Daoy (cell line): Measurements from ENCODE around the gene SYNDIG1. TPM values are rescaled to one million over a fixed set of nuclear protein-coding genes. Genes with fewer than 3 reads are reported as not detected.
"Not testable (repeated sequence)": the region's sequence is repeated elsewhere in the genome, so short reads cannot be mapped to it uniquely, and the experiment has no call there.

ENCODE experiments used
- DNase-seq: peaks from one replicate; pipeline ENCODE4 v3.0.0-alpha.2; 2015; ENCODE audit warnings: low read depth
- total RNA-seq: library from RNA; depleted of rRNA; stranded (reverse); fragments of >200 nt; shearing (Covaris generic); gene quantifications from 2 replicates; pipeline ENCODE4 v1.2.3, GENCODE V29; 2014

Gene SYNDIG1
- total RNA-seq, 1 experiment from 2014 or later: 0.91 TPM

- DNase-seq: no peak
Observed at GRCh38 chr20:24608926-24609667, 139.7 kb downstream of the SYNDIG1 start.

- DNase-seq: no peak
Observed at GRCh38 chr20:24609757-24610156, 140.3 kb downstream of the SYNDIG1 start.

DNA sequence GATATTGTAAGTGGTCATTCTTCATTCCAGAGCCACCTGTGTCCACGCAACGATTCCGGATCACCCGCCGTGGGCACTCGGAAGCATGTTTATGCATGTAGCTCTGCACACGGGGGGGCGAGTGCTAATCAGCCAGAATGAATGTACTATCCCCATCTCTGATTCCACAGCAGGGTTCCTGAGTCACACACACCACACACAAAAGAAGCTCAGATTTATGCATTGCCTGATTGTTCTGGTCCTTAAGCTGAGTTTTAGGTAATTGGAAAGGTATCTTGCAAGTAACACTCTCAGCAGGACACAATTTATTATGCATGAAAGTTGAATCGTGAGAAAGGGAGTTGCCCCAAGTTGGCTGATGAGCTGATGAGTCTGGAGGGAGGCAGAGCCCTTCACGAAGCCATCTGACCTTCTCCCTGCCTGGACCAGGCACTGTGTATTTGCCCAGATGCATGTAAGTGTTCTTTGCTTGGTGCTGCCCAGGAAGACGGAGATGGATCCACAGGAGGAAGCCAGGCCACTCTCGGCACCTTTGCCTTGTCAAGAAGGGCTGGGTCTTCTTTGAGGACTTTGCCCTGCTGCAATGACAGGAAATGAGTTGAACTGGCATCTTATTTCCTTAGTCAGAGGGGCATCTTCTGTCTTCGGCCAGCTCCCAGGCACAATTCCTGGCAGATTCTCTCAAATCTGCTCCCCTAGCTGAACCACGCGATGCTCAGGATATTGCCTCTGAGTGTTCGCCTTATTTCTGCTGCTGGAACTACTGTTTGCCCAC is 141.1 kb downstream of the SYNDIG1 start:
- peak; percentile 12 for DNase-seq

GRCh38 chr20:24611360-24612140 is 142.1 kb downstream of the SYNDIG1 start:
- no peak for DNase-seq

GRCh38 chr20:24612799-24613775 is 143.7 kb downstream of the SYNDIG1 start:
- peak; percentile 15 for DNase-seq

- no peak for DNase-seq
Observed at GRCh38 chr20:24614341-24614740, 144.9 kb downstream of the SYNDIG1 start.

DNA sequence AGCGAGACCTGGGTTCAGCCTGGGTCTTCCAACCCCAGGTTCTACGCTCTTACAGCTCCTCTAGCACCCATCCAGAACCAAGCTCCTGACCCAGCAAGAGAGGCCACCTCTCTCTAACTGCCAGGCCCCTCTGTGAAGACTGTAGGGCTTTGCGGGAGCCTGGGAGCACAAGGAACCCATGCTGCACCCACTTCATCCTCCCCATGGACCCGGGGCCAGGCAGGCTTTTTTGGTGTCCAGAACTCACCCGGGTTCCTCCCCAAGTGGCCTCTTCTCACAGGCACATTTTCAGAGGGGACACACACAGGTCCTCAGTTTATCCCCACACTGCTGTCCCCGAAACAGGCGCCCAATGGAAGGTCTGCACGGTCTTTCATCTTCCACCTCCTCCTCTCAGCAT is 145.9 kb downstream of the SYNDIG1 start:
- DNase-seq: no peak

GRCh38 chr20:24616258-24617079 is 147.0 kb downstream of the SYNDIG1 start:
- DNase-seq: no peak

- no peak for DNase-seq
Observed at GRCh38 chr20:24617080-24617432, 147.6 kb downstream of the SYNDIG1 start.

DNA sequence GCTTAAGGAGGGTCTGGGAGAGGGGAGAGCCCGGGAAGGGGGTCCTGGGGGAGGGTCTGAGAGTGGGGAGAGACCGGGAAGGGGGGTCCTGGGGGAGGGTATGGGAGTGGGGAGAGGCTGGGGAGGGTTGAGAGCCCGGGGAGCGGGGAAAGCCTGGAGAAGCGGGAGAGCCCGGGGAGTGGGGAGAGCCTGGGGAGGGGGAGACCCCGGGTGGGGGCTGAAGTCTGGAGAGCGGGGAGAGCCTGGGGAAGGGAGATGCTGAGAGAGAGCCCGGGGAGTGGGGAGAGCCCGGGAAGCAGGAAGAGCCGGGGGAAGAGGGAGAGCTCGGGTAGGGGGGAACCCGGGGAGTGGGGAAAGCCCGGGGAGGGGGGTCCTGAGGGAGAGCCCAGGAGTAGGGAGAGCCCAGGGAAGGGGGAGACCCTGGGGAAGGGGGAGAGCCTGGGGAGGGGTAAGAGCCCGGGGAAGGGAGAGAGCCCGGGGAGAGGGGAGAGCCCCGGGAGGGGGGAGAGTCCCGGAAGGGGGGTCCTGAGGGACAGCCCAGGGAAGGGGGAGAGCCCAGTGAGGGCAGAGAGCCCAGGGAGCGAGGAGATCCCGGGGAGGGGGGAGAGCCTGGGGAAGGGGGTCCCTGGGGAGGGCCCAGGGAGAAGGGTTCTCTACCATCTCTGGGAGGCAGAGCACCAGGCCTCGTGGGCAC is 148.5 kb downstream of the SYNDIG1 start:
- no peak for DNase-seq

DNA sequence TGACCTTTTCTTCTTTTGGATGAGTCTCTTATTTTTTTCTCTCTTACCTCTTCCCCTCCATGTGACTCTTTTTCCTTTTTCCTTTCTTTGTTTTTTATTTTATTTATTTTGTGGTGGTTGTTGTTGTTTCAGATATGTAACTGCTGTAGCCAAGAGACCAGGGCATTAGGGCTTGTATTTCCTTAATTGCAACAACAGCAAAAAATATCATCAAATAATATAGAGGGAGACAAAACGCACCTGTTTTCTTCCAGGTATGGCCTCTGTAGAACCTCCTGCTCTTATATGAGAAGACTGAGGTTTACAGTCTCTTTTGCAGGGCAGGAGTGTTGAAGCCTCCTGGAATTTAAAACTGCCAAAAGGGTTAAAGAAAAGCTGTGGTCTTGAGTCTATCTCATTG is 149.3 kb downstream of the SYNDIG1 start:
- no peak for DNase-seq

DNA sequence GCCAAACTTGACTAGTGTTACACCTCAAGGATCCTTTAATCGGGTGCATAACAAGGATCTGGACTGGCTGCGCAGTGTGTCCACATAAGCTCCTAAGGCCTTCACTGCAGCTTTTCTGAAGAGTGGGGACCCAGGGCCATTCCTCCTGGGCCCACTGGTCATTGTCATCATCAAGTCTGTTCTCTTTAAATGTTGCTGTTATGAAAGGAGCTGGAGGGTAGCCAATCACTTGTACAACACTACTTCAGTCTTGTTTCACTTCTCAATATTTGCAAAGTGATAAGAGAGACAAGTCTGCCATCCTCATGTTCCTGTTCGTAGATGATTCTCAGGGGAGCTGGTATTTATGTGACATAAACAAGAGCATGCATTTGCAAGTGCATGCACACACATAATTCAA is 149.8 kb downstream of the SYNDIG1 start:
- no peak for DNase-seq

GRCh38 chr20:24620937-24621519 is 151.6 kb downstream of the SYNDIG1 start:
- DNase-seq: no peak

DNA sequence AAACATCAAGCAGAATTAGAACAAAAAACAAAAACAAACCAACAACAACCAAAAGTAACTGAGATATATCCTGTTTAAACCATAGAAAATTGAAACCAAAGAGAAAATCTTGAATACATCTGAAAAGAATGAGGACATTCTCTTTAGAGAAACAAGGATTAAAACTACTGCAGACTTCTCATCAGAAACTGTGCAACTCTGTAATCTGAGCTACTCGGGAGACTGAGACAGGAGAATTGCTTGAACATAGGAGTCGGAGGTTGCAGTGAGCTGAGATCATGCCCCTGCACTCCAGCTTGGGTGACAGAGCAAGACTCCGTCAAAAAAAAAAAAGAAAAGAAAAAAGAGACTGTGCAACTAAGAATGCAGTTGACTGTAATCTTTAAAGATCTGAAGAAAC is 153.4 kb downstream of the SYNDIG1 start:
- no peak for DNase-seq

DNA sequence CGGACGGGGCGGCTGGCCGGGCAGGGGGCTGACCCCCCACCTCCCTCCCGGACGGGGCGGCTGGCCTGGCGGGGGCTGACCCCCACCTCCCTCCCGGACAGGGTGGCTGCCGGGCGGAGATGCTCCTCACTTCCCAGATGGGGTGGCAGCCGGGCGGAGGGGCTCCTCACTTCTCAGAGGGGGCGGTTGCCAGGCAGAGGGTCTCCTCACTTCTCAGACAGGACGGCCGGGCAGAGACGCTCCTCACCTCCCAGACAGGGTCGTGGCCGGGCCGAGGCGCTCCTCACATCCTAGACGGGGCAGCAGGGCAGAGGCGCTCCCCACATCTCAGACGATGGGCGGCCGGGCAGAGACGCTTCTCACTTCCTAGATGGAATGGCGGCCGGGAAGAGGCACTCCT is 156.7 kb downstream of the SYNDIG1 start:
- DNase-seq: not testable (repeated sequence)

GRCh38 chr20:24627291-24627690 is 157.9 kb downstream of the SYNDIG1 start:
- DNase-seq: no peak

DNA sequence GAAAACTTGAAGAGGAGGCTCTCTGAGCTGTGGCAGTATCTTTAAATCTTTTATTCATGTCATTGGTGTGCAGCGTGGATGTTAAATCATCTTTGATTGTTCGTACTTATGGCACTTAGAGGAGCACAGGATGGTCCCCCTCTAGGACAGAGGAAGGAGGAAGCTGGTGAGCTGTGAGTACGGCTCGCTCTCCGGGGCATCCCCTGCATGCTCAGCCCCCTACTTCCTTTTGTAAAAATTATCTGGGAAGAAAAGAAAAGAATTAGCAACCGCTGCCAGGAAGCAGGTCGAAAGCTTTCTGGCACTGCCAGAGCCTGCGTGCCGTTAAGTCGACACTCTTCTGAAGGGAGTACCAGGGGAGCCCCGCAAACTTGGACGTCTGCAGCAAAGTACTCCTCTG is 158.5 kb downstream of the SYNDIG1 start:
- no peak for DNase-seq

DNA sequence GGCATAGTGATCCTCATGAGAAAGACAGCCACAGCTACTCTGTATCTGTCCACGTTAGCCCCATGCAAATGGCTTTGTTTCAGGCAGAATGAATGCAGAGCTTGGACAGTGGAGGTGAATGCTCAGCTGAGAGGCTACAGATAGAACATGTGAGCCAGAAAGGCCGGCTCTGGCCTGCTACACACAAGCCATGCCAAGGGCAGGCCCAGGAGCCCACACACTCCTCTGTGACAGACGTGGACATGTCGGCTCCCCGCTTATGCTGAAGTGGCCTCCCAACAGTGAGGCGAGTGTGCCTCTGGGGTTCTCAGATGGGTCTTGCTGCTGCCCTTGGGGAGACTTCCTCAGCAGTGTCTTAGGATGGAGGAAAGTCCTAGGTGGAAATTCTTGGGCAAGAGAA is 159.6 kb downstream of the SYNDIG1 start:
- no peak for DNase-seq

GRCh38 chr20:24629668-24630067 is 160.2 kb downstream of the SYNDIG1 start:
- no peak for DNase-seq
